Tibial nerve (tissue), 3 donors: ENCODE measurements around the gene RNF212B.

Experiments
- CTCF ChIP-seq, 5 experiments: fragments of 200-600 bp in 3 of 5; fragments of 450-650 bp in 2 of 5; sonication (generic) in 3 of 5; IDR thresholded peaks; one replicate each; pipeline ENCODE4 v1.5.1; 2016 to 2019; ENCODE audit warnings: antibody characterized with exemption in 5 of 5, mild to moderate bottlenecking in 3 of 5, moderate library complexity in 2 of 5
- POLR2A ChIP-seq, 2 donors: fragments of 450-650 bp; IDR thresholded peaks; one replicate each; pipeline ENCODE4 v1.6.1; 2017; ENCODE audit warnings: antibody characterized with exemption in 2 of 2, mild to moderate bottlenecking in 2 of 2, moderate library complexity in 2 of 2

GRCh38 chr14:23302290-23303225, 64.8 kb downstream of the RNF212B start, which contains the start of gene PPP1R3E:
- no peak for TF ChIP-seq CTCF (IDR thresholded peaks at IDR 0.05)
- no peak for TF ChIP-seq POLR2A (IDR thresholded peaks at IDR 0.05)
